ENCODE data around the gene SFSWAP.
"Not testable (repeated sequence)": the region's sequence is repeated elsewhere in the genome, so short reads cannot be mapped to it uniquely, and the experiment has no call there.

Gene SFSWAP

DNA sequence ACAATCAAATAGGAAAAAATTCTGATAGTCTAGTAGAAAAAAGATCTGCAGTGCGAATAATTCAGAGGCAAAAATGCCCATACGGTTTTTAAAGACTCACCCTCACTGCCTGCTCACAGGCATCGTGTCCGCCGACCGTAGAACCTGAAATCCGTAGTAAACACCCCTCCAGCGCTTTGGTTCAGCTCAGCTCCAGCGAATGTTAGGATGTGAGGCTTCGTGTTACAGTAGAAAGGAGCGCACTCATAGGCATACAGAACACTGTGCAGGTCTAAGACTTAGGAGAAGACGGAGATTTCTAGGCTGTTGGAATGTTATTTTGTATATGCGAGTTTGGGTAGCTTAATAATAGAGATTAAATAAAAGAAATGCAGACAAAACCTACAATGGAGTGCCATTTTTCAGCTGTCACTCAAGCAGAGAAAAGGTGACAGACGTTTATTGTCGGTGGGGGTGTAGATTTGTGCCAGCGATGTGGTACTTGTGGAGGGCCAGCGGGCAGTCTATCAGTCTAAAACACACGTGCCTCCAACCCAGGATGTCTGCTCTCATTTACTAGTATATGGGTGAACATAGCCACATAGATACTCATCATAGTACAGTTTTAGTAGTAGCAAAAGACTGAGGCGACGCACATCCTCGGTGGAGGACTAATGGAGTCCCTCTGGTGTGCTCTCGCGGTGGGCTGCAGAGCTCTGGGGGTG lies 25.7 kb downstream of the SFSWAP start:
- DNase-seq (ENCODE audit: low spot score) = no peak

DNA sequence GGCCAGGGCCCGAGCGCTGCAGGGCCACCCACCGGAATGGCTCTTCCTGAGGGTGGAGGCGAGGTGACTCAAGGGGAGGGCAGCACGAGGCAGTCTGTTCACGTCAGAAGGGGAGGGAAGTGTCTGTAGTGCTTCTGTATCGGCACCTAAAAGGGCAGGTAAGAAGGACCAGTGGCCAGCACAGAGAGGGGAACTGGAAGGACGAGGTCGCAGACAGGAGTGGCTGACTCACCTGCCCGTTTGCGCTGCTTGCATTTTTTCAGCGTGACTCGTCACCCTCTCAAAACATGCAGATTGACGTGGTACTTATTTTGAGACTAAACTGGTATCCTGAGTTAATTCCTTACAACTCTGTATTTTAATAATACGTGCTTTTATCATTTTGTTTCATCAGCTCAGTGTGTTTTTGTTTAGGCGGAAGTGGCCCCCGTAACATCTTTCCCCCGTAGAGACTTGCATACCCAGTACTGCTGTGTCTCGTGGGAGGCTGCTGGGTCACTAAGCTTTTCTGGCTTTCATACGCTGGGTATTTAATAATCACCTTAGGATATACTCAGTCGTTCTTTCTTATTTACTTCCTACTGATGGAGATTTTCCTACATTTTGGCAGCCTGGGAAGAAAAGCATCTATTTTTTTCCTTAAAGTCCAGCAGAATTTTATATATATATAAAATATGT lies 26.4 kb downstream of the SFSWAP start:
- DNase-seq (ENCODE audit: low spot score) = no peak

DNA sequence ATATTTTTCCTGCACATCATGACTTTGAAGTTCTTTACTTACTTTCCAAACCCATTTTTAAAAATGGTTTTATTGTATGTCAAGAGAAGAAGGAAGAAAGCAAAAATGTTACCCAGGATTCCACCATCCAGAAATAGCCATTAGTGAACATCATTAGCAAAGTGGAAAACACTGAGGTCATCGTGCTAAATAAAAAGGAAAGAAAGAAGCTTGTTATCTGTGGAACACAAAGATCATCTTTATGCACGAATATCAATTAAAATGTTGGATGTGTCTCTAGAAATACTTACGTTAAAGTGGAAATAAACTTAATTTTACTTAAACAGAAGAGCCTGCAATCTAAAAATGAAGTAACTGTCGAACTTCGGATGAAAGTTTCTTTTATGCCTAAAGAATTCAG lies 27.3 kb downstream of the SFSWAP start:
- DNase-seq (ENCODE audit: low spot score) = no peak

DNA sequence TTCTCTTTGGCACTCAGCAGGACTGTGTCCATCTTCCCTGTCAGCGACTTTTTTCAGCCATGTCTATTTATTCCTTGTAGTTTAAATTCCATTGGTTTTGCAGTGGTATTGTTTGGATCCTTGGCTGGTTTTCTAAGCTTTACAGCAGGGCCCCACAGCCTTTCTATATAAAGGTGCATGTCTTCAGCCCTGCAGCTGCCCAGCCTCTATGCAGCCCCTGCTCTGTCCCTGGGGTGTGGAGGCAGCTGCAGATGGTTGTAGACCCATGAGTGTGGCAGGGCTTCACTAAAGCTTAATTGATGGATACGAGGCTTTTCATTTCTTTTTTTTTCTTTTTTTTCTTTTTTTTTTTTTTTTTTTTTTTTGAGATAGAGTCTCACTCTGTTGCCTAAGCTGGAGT lies 29.7 kb downstream of the SFSWAP start:
- no peak for DNase-seq (ENCODE audit: low spot score)

DNA sequence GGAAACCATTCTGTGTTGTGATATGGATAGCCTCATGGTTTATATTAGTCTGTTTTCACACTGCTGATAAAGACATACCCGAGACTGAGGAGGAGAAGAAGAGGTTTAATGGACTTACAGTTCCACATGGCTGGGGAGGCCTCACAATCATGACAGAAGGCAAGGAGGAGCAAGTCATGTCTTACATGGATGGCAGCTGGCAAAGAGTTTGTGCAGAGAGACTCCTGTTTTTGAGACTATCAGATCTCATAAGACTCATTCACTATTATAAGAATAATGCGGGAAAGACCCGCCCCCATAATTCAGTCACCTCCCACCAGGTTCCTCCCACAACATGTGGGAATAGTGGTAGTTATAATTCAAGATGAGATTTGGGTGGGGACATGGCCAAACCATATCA lies 31.9 kb downstream of the SFSWAP start:
- DNase-seq (ENCODE audit: low spot score) = not testable (repeated sequence)

DNA sequence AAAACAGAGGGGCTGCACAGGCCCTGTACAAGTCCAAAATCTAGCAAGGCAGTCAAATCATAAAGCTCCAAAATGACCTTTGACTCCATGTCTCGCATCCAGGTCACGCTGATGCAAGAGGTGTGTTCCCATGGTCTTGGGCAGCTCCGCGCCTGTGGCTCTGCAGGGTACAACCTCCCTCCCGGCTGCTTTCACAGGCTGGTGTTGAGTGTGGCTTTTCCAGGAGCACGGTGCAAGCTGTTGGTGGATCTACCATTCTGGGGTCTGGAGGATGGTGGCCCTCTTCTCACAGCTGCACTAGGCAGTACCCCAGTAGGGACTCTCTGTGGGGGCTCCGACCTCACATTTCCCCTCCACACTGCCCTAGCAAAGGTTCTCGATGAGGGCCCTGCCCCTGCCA lies 32.5 kb downstream of the SFSWAP start:
- DNase-seq (ENCODE audit: low spot score) = not testable (repeated sequence)

DNA sequence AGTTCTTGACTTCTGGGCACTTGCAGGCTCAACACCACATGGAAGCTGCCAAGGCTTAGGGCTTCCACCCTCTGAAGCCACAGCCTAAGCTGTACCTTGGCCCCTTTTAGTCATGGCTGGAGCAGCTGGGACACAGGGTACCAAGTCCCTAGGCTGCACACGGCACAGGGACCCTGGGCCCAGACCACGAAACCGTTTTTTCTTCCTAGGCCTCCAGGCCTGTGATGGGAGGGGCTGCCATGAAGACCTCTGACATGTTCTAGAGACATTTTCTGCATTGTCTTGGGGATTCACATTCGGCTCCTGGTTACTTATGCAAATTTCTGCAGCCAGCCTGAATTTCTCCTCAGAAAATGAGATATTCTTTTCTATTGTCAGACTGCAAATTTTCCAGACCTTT lies 33.0 kb downstream of the SFSWAP start:
- not testable (repeated sequence) for DNase-seq (ENCODE audit: low spot score)

DNA sequence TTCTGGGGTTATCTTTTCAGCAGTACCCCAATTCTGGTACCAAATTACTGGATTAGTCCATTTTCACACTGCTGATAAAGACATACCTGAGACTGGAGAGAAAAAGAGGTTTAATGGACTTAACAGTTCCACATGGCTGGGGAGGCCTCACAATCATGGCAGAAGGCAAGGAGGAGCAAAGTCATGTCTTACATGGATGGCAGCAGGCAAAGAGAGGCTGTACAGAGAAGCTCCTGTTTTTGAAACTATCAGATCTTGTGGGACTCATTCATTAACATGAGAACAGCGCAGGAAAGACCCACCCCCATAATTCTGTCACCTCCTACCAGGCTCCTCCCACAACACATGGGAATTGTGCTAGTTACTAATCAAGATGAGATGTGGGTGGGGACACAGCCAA lies 33.8 kb downstream of the SFSWAP start:
- not testable (repeated sequence) for DNase-seq (ENCODE audit: low spot score)

DNA sequence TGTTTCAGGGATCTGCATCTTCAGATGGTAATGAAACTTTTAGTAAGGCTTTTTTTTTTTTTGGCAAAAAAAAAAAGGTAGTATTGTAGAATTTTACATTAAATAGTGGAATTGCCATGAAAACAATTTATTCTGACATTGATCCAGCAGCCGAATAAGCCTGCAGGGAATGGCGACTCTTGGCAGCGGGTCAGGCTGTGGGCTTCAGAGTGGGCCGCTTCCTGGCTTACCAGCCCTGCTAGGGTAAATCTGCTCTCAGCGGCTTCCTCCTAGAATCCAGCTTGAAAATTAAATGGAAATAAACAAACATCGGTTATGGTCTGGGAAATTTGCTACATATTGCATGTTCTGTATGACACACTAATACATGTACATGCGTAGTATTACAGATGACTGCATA lies 34.8 kb downstream of the SFSWAP start:
- no peak for DNase-seq (ENCODE audit: low spot score)

DNA sequence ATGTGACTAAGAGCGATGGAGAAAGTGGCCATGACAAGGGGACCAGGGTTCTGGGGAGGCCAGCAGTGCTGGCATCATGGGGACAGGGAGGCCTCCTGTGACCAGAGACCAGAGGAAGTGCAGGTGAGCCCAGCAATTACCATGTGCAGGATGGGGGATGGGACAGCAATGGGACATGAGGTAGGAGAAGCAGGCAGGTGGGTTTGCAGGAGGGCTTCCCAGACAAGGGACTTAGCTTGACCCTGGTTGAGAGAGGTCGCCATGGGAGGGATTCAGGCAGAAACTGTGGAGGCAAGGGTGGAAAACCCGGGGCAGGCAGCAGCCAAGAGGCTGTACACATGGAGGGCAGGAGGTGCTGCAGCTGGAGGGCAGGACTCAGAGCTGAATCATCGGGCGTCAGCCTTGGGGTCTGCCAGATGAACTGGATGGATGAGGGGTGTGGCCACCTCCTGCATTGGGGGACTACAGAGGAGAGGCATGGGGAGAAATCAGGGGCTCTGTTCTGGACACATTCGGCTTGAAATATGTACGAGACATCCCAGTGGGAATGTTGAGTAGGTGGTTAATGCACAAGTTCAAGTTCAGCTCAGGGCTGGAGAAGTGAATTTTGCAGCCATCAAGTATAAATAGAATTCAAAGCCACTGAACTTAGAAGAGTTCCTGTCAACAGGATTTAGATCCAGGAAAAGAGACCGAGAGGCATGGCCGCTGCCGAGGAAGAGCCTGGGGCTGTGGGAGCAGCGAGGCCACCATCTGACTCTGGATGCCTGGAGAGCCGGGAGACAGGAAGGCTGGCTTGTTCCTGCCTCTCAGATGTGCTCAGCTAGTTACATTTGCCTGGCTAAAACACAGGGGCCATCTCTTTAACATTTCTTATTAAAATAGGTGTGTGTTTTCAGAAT lies 36.6 kb downstream of the SFSWAP start:
- DNase-seq (ENCODE audit: low spot score) = no peak

DNA sequence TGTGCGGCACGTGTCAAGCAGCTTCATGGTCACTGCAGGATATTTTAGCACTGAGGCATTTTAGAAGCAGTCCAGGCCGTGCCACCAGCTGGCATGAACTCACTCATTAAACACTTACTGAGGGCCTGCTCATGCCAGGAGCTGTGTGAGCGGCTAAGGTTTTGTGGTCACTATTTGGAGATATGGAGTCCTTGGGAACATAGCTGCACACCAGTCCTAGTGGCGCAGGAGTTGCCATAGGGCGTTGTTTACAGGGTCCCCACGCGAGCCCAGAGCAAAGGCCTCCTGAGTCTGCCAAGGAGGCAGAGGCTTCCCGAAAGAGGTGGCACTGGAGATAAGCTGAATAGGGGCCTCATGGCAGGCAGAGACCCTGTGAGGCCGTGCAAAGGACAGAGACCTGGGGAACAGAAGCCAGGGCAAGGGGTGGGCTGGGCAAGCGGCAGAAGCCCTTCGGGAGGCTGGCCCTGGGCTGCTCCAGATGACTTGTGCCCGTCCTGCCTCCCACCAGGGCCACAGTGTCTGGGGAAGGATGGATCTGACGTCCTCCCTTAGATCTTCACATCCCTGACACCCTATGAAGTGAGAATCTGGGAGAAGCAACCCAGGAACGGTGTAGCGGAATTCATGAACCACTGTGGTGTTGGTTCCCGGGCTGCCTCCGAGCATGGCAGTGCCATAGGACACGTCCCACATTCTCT lies 38.9 kb downstream of the SFSWAP start:
- DNase-seq (ENCODE audit: low spot score) = no peak

DNA sequence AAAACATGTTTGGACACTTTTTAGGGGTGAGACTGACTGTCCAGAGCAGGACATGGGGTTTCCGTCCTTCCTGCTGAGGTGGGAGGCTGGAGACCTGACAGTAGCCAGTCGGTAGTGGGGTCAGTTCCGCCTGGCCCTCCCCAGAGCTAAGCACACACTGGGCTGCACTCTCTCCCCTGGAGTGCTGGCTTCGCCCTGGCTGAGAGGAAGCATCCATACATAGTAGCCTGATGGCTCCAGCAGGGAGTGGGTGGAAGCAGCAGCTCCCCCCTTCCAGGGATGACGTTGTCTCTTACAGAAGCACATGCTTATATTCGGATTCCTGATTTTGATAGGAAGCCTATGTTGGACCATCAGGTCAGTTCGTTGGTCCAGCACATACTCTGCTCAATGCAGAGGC lies 40.4 kb downstream of the SFSWAP start:
- no peak for DNase-seq (ENCODE audit: low spot score)

DNA sequence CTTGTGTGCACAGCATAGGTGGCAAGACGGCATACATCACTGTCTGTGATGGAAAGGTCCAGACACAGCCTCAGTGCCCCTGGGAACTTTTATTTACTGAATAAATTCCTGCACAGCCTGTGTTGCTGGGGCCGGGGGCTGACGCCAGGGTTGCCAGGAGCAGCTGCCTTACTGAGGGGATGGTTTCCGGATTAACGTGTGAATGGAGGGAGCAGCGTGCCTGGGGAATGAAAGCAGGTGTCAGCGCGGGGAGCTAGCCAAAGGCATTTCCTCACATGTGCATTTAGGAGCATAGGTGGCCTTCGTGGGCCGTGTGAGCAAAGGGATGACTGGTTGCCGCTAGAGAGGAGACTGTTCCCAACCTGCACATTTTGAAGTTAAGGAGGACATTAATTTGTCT lies 41.6 kb downstream of the SFSWAP start:
- DNase-seq (ENCODE audit: low spot score) = no peak

DNA sequence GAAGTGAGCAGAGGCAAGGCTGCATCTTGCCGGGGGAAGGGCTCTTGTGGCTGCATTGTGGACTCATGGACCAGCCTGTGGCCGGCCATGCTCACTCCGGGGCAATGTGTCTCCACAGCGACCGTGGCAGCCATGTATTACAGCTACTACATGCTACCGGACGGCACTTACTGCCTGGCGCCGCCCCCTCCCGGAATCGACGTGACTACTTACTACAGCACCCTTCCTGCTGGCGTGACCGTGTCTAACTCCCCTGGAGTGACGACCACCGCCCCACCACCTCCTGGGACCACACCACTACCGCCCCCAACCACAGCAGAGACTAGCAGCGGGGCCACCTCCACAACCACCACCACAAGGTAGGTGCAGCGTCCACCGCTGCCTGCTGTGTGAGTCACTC lies 42.1 kb downstream of the SFSWAP start:
- no peak for DNase-seq (ENCODE audit: low spot score)

DNA sequence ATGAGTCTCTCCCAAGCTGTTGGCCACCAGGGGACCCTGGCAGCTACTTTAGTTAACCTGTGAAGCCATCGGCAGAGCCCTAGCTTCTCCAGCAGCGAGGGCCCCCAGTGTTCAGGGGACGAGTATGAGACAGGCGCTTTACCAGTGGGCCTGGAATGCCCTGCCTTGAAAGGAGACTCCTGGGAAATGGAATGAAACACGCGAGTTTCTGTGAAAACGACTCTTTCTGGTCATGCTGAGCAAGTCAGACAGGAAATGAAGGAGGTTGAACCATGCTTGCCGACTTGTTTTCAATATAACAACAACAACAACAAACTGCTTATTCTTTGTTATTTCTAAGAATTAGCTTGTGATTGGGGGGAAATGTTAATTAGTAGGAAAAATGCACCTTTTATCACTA lies 42.9 kb downstream of the SFSWAP start:
- no peak for DNase-seq (ENCODE audit: low spot score)

DNA sequence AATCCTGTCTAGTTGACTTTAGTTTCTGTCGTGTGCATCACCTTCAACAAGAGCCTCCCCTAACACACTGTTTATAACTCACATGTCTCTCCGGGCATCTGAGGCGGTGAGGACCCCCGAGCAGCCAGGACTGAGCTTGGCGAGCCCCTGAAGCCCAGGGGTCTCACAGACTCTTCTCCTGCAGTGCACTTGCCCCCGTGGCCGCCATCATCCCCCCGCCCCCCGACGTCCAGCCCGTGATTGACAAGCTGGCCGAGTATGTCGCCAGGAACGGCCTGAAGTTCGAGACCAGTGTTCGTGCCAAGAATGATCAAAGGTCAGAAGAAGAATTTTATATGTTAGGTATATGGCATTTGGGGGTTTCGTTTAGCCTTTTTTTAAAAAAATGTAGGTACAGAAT lies 43.3 kb downstream of the SFSWAP start:
- DNase-seq (ENCODE audit: low spot score) = no peak

DNA sequence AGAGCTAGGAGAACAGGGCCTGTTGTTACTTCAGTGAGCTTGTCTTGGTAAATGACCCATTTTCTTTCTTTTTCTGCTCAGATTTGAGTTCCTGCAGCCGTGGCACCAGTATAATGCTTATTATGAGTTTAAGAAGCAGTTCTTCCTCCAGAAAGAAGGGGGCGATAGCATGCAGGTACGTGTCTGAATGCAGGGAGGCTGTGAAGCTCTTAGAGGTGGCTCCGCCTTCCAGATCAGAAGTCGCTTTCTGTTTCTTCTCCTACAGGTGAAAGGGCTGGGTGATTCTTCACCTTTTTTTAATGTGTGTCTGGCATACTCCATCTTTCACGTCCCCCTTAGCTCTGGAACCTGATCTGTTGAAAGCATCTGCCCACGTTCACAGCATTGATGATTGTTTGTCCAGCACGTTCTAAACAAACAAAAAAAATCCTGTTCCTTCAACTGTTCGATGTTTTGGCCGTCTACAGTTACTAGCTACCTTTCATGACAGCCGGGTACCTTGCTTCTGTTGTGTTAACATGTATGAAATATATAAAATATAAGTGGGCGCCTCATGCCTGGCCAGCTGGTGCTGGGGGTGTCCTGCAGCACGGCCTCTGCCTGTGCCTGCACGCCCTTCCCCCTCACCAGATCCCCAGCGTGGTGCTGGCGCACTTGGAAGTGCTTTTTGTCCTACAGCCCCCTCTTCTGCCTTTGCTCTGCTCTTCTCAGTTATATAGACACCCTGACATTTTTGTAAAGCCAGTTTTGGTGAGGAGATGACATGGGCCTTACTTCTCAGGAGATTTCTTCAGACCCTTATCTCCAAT lies 44.6 kb downstream of the SFSWAP start:
- DNase-seq (ENCODE audit: low spot score) = peak; percentile 71

DNA sequence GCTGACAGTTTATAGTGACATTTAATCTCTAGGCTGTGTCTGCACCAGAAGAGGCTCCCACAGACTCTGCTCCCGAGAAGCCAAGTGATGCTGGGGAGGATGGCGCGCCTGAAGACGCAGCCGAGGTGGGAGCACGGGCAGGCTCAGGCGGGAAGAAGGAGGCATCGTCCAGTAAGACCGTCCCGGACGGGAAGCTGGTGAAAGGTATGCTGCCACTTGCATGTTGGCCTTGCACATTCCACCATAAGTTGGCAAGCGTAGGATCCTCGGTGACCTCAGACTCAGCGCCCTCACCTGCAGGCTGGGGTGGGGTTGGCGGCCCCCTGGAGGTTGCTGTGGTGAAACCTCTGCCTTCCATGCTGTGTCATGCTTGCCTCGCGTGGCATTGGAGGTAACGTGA lies 45.6 kb downstream of the SFSWAP start:
- DNase-seq (ENCODE audit: low spot score) = no peak

DNA sequence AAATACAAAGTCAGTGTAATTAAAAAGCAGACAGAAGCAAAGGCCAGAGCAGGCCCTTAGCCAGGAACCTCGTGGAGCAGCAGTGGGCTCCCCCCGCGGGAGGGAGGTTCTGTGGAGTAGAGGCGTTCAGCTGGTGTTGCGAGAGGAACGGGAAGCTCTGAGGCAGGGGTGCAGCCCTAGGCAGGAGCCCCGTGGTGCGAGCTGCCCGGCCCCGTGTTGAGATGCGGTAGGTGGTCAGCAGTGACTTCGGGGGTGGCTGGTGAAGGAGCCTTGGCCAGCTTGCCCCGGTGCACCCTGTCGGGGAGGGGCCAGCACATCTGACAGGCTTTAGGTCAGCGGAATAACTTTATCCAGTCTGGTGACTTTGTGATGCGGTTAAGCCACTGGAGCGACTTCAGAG lies 46.2 kb downstream of the SFSWAP start:
- no peak for DNase-seq (ENCODE audit: low spot score)

DNA sequence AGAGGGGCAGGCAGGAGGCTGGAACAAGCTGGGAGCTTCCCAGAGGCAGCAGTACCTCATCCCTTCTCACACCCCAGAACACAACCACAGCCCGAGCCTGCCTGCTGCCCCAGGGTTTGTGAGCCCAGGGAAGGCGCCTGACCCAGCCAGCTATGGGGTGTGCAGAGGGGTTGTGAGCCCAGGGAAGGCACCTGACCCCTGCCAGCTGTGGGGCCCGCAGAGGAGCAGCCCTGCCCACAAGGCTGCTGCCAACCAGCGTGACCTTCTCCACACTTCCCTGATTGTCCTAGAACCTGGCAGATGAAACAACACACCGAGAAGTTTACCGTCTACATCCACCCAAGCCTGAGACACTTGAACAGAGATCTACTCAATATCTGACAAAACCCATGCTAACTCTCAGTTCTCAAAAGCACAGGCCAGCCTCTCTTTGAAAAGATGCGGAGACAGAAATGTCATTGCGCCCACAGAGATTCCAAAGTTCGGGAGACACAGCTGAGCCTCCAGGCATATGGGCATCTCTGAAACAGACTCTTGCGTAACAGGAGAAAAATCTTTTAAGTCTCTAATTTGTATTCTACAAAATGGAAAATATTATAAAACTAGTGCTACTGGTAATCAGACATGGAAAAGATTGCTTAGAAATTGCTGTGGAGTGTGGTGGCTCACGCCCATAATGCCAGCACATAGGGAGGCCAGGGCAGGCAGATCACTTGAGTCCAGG lies 47.3 kb downstream of the SFSWAP start:
- no peak for DNase-seq (ENCODE audit: low spot score)

DNA sequence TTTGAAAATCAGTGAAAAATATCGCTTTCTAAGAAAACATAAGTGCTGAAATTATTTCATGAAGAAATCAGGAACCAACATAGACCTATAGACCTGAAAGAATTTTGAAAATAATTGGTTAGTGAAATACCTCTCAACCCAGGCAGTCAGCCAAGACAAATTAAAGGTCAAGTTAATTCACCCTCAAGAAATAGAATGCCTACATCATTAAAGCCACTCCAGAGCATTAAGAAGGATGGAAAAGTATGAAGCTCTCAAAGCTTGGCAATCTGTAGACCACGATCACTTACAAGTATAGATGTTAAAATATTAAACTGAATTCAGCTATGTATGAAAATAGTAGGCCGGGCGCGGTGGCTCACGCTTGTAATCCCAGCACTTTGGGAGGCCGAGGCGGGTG lies 48.3 kb downstream of the SFSWAP start:
- no peak for DNase-seq (ENCODE audit: low spot score)
